GM21360 (cell line): Measurements from ENCODE around the gene NPAS2.

Source experiments
- ATAC-seq: cut with Tn5 transposase; IDR thresholded peaks from one replicate; pipeline ENCODE4 v1.9.1; 2021; ENCODE audit warnings: mild to moderate bottlenecking, moderate library complexity; ENCODE audit not compliant: unreplicated experiment

The NPAS2 gene

GRCh38 chr2:100819370-100820272, at the start of gene NPAS2:
Gene NPAS2, plus strand, starts transcription at chr2:100820139. Its CDS starts 84,616 bp downstream, at chr2:100904755.
- no peak for ATAC-seq

- ATAC-seq = no peak
These were observed 48.8 kb upstream of the NPAS2 start for GRCh38 chr2:100771125-100771524.

GRCh38 chr2:100773538-100773937, 46.4 kb upstream of the NPAS2 start:
- ATAC-seq = no peak

- ATAC-seq = no peak
These were observed 43.5 kb upstream of the NPAS2 start for GRCh38 chr2:100776445-100776844.

- ATAC-seq = no peak
These were observed 41.1 kb upstream of the NPAS2 start for GRCh38 chr2:100778637-100779450.

- ATAC-seq = no peak
These were observed 40.1 kb upstream of the NPAS2 start for GRCh38 chr2:100779908-100780202.

GRCh38 chr2:100780203-100781008, 39.5 kb upstream of the NPAS2 start:
- ATAC-seq = no peak

GRCh38 chr2:100781009-100781325, 39.0 kb upstream of the NPAS2 start:
- ATAC-seq = no peak

GRCh38 chr2:100781523-100782379, 38.2 kb upstream of the NPAS2 start:
- ATAC-seq = no peak

GRCh38 chr2:100782380-100782878, 37.5 kb upstream of the NPAS2 start:
- no peak for ATAC-seq

GRCh38 chr2:100783987-100784386, 36.0 kb upstream of the NPAS2 start:
- ATAC-seq = no peak

GRCh38 chr2:100784681-100785080, 35.3 kb upstream of the NPAS2 start:
- ATAC-seq = no peak

GRCh38 chr2:100785626-100786296, 34.2 kb upstream of the NPAS2 start:
- ATAC-seq = no peak

GRCh38 chr2:100786297-100786658, 33.7 kb upstream of the NPAS2 start:
- no peak for ATAC-seq

GRCh38 chr2:100786985-100787384, 33.0 kb upstream of the NPAS2 start:
- no peak for ATAC-seq

GRCh38 chr2:100789361-100789760, 30.6 kb upstream of the NPAS2 start:
- ATAC-seq = no peak

GRCh38 chr2:100791294-100791935, 28.5 kb upstream of the NPAS2 start:
- ATAC-seq = no peak

- ATAC-seq = no peak
These were observed 28.0 kb upstream of the NPAS2 start for GRCh38 chr2:100791936-100792308.

GRCh38 chr2:100793220-100793619, 26.7 kb upstream of the NPAS2 start:
- ATAC-seq = no peak
